ENCODE measurements around the gene NECAP2. TPM values are rescaled to one million over a fixed set of nuclear protein-coding genes. Genes with fewer than 3 reads are reported as not detected.

Gene NECAP2
- total and polyA plus RNA-seq, 10 of the 15 experiments (the other 5 are each of a cell fraction or from before 2014, with no cell fraction given): 16.3 to 98.0 (median 57.4) TPM

- WGBS (ENCODE audit: insufficient coverage, insufficient replicate concordance, low lambda C conversion rate, missing lambda C conversion rate): 79% methylated on average over 10 of the region's 10 CpGs
Measured at GRCh38 chr1:16402742-16403141, 37.8 kb upstream of the NECAP2 start.

More at GRCh38 chr1:16402742-16403141, 37.8 kb upstream of the NECAP2 start:
- Histone ChIP-seq H3K4me3 (no peak overlapping the region), H4K20me1 (ENCODE audit: control insufficient read depth, insufficient read depth) (no peaks in the 10 kb centered on the region), H3K9me3 (replicated peaks; ENCODE audit: control insufficient read depth, insufficient read depth, low read length) (no peaks in the 10 kb centered on the region), H3K27ac (ENCODE audit: control insufficient read depth, insufficient read depth) (no peak overlapping the region), H2AFZ (ENCODE audit: control insufficient read depth, low read depth, low read length) (no peak overlapping the region), H3K79me2 (ENCODE audit: control insufficient read depth, insufficient read depth, low read length) (no peaks in the 10 kb centered on the region), H3K4me1 (ENCODE audit: control insufficient read depth, insufficient read depth, low read length) (no peaks in the 10 kb centered on the region), H3K4me2 (ENCODE audit: control insufficient read depth, insufficient read depth) (no peak overlapping the region), H3K27me3 (replicated peaks in 1 of 2; ENCODE audit: control insufficient read depth in 2 of 2, insufficient read depth in 2 of 2, low read length in 1 of 2) (no peaks in the 10 kb centered on the region), H3K36me3 (ENCODE audit: control insufficient read depth in 2 of 2, insufficient read depth in 2 of 2, low read length in 1 of 2) (peaks cover 6 to 10% of the 10 kb centered on the region in 2 experiments), H3K9ac (ENCODE audit: control insufficient read depth, insufficient read depth, low read length) (no peak overlapping the region)
- no TSS peak for BruUV-seq (replicated peaks)
- intact Hi-C loops (cut with micrococcal nuclease; ENCODE audit: unreplicated experiment) (no loop called here), in situ Hi-C loops (cut with MboI) (no loop called here)
- ChIA-PET CTCF (no interaction called here), RAD21 (ENCODE audit: unreplicated experiment) (interaction anchor here (1.3 kb wide), 1 partner anchor 38 kb away, joined by 3 read pairs; the partner anchor contains the start of gene NECAP2), POLR2A (interaction anchor here (0.6 to 1.6 kb wide), 3 partner anchors 35 to 1790 kb away, joined by 3 to 4 read pairs (median 4); no protein-coding TSS in a partner anchor), SMC1A (ENCODE audit: uncharacterized antibody, unreplicated experiment) (interaction anchor here (0.9 to 2.1 kb wide), 2 partner anchors 37 to 39 kb away, joined by 3 to 8 read pairs; partner anchors contain the start of gene NECAP2)
- FAIRE-seq (no peak), DNase-seq (ENCODE audit: low read depth, low spot score) (no peak), ATAC-seq (no peak)
- TF ChIP-seq BCL11A (IDR thresholded peaks at IDR 0.05; ENCODE audit: low read depth, low read length): no peak
- no peak for TF ChIP-seq ATF3 (IDR thresholded peaks at IDR 0.05; ENCODE audit: borderline replicate concordance, extremely low read depth, low read depth, low read length)
- TF ChIP-seq REST (IDR thresholded peaks at IDR 0.05; ENCODE audit: low read depth, low read length): no peak
- no peak for TF ChIP-seq IRF4 (IDR thresholded peaks at IDR 0.05; ENCODE audit: low read depth, low read length)
- no peak for TF ChIP-seq TCF3 (IDR thresholded peaks at IDR 0.05; ENCODE audit: borderline replicate concordance, insufficient read depth, low read depth, low read length)
- TF ChIP-seq BMI1 (IDR thresholded peaks at IDR 0.05; ENCODE audit: borderline replicate concordance): no peak
- TF ChIP-seq EGR1 (IDR thresholded peaks at IDR 0.05; ENCODE audit: borderline replicate concordance in 1 of 2, low read depth in 2 of 2, low read length in 2 of 2): no peak
- no peak for TF ChIP-seq IKZF1 (conservative IDR thresholded peaks at IDR 0.05)
- TF ChIP-seq SMARCA5 (IDR thresholded peaks at IDR 0.05): no peak
- TF ChIP-seq ATF7 (IDR thresholded peaks at IDR 0.05; ENCODE audit: low read depth): no peak
- TF ChIP-seq RAD51 (IDR thresholded peaks at IDR 0.05): no peak
- no peak for TF ChIP-seq GABPA (IDR thresholded peaks at IDR 0.05; ENCODE audit: low read depth)
- no peak for TF ChIP-seq HDAC6 (IDR thresholded peaks at IDR 0.05; ENCODE audit: unreplicated experiment)

Measured in GM12878 (cell line).